ENCODE measurements around the gene SHOX. TPM values are rescaled to one million over a fixed set of nuclear protein-coding genes. Genes with fewer than 3 reads are reported as not detected.
"Not testable (repeated sequence)": the region's sequence is repeated elsewhere in the genome, so short reads cannot be mapped to it uniquely, and the experiment has no call there.

Gene SHOX
- total RNA-seq, 1 donor = 13.4 TPM

- Histone ChIP-seq H3K27me3 (ENCODE audit: insufficient read depth, low read length) (no peaks in the 10 kb centered on the region), H3K79me2 (ENCODE audit: insufficient read depth, low read length) (no peaks in the 10 kb centered on the region), H3K4me2 (ENCODE audit: insufficient read depth, low read length) (no peak overlapping the region), H3K4me1 (ENCODE audit: insufficient read depth, low read length) (no peaks in the 10 kb centered on the region), H3K4me3 (ENCODE audit: insufficient read depth, low read length) (no peak overlapping the region), H4K20me1 (ENCODE audit: insufficient read depth, low read length) (no peaks in the 10 kb centered on the region), H2AFZ (ENCODE audit: low read length) (no peak overlapping the region), H3K27ac (ENCODE audit: low read depth, low read length) (no peak overlapping the region), H3K36me3 (ENCODE audit: insufficient read depth, low read length) (no peaks in the 10 kb centered on the region), H3K9me3 (ENCODE audit: low read depth, low read length) (peaks cover 3% of the 10 kb centered on the region)
- DNase-seq (ENCODE audit: insufficient read length, low spot score, missing footprints) = no peak
- no peak for TF ChIP-seq CTCF (IDR thresholded peaks at IDR 0.05; ENCODE audit: extremely low read depth, low read depth, low read length)
Observed at GRCh38 chrX:599837-600715, 30.5 kb upstream of the SHOX start.

DNA sequence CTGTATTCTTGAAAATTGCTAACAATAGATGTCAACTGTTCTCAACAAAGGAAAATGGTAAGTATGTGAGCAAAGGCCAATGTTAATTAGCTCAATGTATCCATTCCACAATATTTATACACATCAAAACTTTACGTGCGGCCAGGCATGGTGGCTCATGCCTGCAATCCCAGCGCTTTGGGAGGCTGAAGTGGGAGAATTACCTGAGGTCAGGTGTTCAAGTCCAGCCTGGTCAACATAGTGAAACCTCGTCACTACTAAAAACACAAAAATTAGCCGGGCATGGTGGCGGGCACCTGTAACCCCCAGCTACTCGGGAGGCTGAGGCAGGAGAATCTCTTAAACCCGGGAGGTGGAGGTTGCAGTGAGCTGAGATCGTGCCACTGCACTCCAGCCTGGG is 27.6 kb upstream of the SHOX start:
- not testable (repeated sequence) for H3K79me2 ChIP-seq (ENCODE audit: insufficient read depth, low read length); DNase-seq (ENCODE audit: insufficient read length, low spot score, missing footprints); H3K4me2 ChIP-seq (ENCODE audit: insufficient read depth, low read length); H4K20me1 ChIP-seq (ENCODE audit: insufficient read depth, low read length); H3K4me1 ChIP-seq (ENCODE audit: insufficient read depth, low read length); H3K27ac ChIP-seq (ENCODE audit: low read depth, low read length); H3K4me3 ChIP-seq (ENCODE audit: insufficient read depth, low read length); H2AFZ ChIP-seq (ENCODE audit: low read length); H3K9me3 ChIP-seq (ENCODE audit: low read depth, low read length); H3K27me3 ChIP-seq (ENCODE audit: insufficient read depth, low read length); H3K36me3 ChIP-seq (ENCODE audit: insufficient read depth, low read length)

- H3K27me3 ChIP-seq (ENCODE audit: insufficient read depth, low read length); DNase-seq (ENCODE audit: insufficient read length, low spot score, missing footprints); H3K36me3 ChIP-seq (ENCODE audit: insufficient read depth, low read length); H4K20me1 ChIP-seq (ENCODE audit: insufficient read depth, low read length); H3K4me1 ChIP-seq (ENCODE audit: insufficient read depth, low read length); H3K4me2 ChIP-seq (ENCODE audit: insufficient read depth, low read length); H3K79me2 ChIP-seq (ENCODE audit: insufficient read depth, low read length); H3K4me3 ChIP-seq (ENCODE audit: insufficient read depth, low read length); H3K27ac ChIP-seq (ENCODE audit: low read depth, low read length); H3K9me3 ChIP-seq (ENCODE audit: low read depth, low read length); H2AFZ ChIP-seq (ENCODE audit: low read length): not testable (repeated sequence)
Observed at GRCh38 chrX:604616-605015, 26.0 kb upstream of the SHOX start.

- not testable (repeated sequence) for H3K4me1 ChIP-seq (ENCODE audit: insufficient read depth, low read length); H3K4me2 ChIP-seq (ENCODE audit: insufficient read depth, low read length); H3K36me3 ChIP-seq (ENCODE audit: insufficient read depth, low read length); H3K27ac ChIP-seq (ENCODE audit: low read depth, low read length); H4K20me1 ChIP-seq (ENCODE audit: insufficient read depth, low read length); H2AFZ ChIP-seq (ENCODE audit: low read length); H3K9me3 ChIP-seq (ENCODE audit: low read depth, low read length); H3K4me3 ChIP-seq (ENCODE audit: insufficient read depth, low read length); H3K27me3 ChIP-seq (ENCODE audit: insufficient read depth, low read length); H3K79me2 ChIP-seq (ENCODE audit: insufficient read depth, low read length); DNase-seq (ENCODE audit: insufficient read length, low spot score, missing footprints)
Observed at GRCh38 chrX:608088-608487, 22.5 kb upstream of the SHOX start.

GRCh38 chrX:614136-614535 is 16.5 kb upstream of the SHOX start:
- no peak for DNase-seq (ENCODE audit: insufficient read length, low spot score, missing footprints)
- Histone ChIP-seq H3K9me3 (ENCODE audit: low read depth, low read length) (no peaks in the 10 kb centered on the region), H2AFZ (ENCODE audit: low read length) (no peak overlapping the region), H3K4me3 (ENCODE audit: insufficient read depth, low read length) (no peak overlapping the region), H3K27me3 (ENCODE audit: insufficient read depth, low read length) (no peaks in the 10 kb centered on the region), H4K20me1 (ENCODE audit: insufficient read depth, low read length) (no peaks in the 10 kb centered on the region), H3K4me1 (ENCODE audit: insufficient read depth, low read length) (no peaks in the 10 kb centered on the region), H3K36me3 (ENCODE audit: insufficient read depth, low read length) (no peaks in the 10 kb centered on the region), H3K79me2 (ENCODE audit: insufficient read depth, low read length) (no peaks in the 10 kb centered on the region), H3K4me2 (ENCODE audit: insufficient read depth, low read length) (no peak overlapping the region), H3K27ac (ENCODE audit: low read depth, low read length) (no peak overlapping the region)
- TF ChIP-seq CTCF (IDR thresholded peaks at IDR 0.05; ENCODE audit: extremely low read depth, low read depth, low read length) = no peak
